Activated CD8-positive, alpha-beta memory T cell treated with anti-CD3 and anti-CD28 coated beads for 4 hours (primary cell): ENCODE measurements around the gene CENPA.
"Not testable (repeated sequence)": the region's sequence is repeated elsewhere in the genome, so short reads cannot be mapped to it uniquely, and the experiment has no call there.

Experiments
- DNase-seq, 2 donors: peaks; one replicate each; pipeline ENCODE4 v3.0.0-alpha.2; 2020; ENCODE audit warnings: low read depth in 2 of 2

Gene CENPA

GRCh38 chr2:26792720-26793119, 6.9 kb downstream of the CENPA start:
- DNase-seq: no peak

DNA sequence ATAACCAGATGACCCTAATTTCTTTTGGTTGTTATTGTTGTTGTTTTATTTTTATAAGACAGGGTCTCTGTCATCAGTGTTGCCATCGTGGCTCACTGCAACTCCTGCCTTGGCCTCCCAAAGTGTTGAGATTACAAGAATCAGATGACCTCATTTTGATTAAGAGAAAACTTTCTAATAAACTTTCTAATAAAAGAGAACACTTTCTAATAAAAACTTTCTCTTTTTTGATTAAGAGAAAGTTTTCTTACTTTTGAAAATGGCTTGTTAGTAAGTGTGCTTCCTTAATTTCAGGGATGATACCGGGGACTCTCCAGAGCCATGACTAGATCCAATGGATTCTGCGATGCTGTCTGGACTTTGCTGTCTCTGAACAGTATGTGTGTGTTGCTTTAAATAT, 7.7 kb downstream of the CENPA start:
- no peak for DNase-seq

- not testable (repeated sequence) for DNase-seq
These were observed 9.3 kb downstream of the CENPA start for GRCh38 chr2:26795135-26795534.

DNA sequence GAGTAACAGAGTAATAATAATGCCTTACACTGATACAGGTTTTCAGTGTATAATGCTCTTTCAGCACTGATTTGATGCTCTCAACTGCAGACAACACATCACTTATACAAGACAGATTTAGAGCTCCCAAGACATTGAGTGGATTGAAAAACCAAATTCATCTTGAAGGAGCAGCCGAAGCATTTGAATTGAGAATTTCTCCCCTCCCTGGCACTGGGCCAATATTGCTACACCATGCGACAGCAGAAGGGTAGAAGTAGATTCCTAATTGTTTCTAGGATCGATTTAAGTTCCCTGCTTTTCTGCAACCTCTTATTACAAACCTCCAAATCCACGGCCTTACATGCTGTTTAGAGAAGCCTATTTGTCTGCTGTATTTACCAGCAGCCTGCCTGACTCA, 15.5 kb downstream of the CENPA start:
- DNase-seq: no peak

DNA sequence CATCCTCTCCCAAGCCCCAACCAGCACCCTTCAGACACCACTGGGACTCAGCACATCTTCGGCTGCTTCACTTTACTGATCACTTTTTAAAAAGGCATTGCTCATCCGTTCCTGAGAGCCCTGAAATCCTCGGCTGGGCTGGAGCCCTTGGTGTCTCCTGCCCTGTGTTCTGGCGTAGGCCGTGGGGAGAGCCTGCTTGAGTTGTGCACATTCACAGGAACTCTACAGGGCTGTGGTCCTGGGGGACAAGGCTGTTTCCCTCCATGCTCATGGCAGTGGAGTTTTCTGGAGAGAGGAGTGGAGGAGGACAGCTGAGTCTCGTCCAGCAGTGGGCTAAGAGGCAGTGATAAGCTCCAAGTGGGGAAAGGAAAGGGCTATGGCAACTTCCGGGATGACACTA, 15.9 kb downstream of the CENPA start:
- DNase-seq: no peak

DNA sequence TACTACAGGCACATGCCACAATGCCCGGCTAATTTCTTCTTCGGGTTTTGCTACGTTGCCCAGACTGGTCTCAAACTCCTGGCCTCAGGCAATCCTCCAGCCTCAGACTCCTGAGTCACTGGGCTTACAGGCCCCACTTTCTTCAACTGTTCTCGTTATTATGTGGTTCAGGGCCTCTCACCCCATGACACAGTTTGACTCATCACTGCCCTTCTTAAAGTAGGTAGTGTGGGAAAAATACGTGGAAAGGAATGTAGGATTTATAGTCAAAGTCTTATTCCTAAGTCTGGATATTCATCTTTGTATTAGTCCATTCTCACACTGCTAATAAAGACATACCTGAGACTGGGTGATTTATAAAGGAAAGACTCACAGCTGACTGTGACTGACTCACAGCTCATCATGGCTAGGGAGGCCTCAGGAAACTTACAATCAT, 19.4 kb downstream of the CENPA start:
- no peak for DNase-seq

- no peak for DNase-seq
These were observed 22.1 kb downstream of the CENPA start for GRCh38 chr2:26807788-26808460.

DNA sequence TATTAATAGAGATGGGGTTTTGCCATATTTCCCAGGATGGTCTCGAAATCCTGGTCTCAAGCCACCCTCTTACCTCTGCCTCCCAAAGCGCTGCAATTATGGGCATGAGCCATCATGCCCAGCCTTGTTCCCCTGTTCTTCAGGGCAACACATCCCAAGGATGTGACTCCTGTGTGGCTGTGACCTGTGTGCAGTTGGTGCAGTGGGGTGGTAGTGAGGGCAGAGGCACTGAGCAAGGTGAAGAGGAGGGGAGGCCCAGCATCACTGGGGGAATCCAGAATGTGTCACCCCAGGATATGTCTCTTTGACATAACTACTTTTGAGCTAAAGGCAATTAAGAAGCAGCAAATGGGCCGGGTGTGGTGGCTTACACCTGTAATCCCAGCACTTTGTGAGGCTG, 23.4 kb downstream of the CENPA start:
- no peak for DNase-seq

DNA sequence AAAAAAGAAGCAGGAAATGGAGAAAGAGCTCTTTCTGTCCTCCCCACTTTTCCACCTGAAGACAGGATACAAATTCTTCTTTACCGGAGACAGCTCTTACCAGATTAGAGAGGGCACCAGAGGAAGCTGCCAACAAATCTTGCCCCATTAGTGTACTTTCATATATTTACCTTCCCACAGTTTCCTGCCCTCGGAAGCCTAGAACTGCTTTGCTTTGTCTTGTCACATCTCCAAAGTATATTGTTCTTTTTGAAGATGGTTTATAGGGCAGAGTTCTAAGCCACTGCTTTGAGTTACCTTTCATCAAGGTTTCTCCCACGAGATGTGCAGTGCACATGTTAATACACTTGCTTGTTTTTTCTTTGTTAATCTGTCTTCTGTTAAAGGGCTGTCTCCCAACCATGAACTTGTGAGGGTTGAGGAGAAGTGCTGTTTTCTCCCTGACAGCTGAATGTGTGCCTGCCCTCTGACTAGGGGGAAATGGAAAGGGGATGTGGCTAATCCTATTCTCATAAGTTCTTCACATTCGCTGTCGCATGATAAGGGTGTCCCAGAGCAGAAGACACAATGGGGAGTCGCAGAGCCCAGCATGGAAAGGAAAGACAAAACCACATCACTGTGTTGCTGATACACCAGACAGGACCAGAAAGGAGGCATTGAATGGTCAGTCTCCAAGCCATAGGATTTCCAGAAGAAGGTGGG, 24.2 kb downstream of the CENPA start:
- no peak for DNase-seq

DNA sequence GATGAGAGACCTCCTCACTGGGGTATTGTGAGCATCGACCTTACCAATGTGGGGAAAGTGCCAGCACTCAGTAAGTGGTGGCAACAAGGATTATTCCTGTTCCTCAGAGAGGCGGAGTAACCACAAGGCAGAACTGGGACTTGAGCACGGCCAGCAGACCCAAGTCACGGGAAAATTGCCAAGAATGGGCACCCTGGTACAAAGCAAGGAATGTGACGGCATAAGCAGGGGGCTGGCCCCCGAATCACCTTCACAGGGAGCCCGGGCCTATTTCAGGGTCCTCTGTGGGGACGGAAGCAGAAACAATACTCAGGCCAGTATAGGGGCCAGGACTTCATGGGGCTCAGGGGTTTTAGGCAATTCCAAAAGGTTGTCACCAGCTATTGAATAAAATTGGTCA, 25.4 kb downstream of the CENPA start:
- no peak for DNase-seq

GRCh38 chr2:26811791-26812694, 26.2 kb downstream of the CENPA start:
- no peak for DNase-seq

DNA sequence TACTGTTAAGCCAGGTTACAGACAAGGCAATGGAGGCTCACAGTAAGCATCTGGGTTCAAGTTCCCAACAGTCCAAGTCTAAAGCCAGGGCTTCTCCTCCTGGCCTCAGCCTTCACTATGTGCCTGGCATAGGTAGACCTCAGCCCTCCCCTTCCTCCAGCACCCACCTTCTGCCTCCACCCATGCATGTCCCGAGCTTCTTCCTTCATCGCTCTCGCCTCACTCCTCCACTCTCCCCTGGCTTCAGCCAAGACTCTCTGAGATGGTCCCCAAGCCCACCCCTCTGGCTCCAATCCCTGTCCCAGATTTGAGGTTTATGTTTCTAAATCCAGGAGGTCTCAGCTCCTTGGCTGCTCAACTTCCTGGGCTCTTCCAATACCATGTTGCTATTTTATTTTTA, 26.9 kb downstream of the CENPA start:
- DNase-seq: no peak

- not testable (repeated sequence) for DNase-seq
These were observed 28.4 kb downstream of the CENPA start for GRCh38 chr2:26814072-26814765.

- DNase-seq: no peak
These were observed 31.0 kb downstream of the CENPA start for GRCh38 chr2:26816893-26817292.

GRCh38 chr2:26818255-26818654, 32.4 kb downstream of the CENPA start:
- DNase-seq: no peak

DNA sequence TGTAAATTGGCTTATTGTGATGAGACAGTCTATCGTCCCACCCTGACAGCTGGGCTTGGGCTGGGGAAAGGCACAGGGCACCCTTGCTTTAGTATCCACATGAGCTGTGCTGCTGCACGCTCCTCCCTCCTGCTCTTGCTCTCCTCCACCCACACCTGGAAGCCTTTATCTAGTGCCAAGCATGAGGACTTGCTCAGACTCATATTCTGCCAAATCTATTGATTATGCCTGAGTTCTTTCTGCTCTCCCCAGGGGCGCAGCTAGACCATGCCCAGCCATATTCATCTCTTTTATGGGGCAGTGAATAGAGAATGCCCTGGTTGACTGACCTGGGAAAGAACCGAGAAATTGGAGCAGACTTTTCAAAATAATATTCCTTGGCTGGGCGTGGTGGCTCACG, 33.1 kb downstream of the CENPA start:
- no peak for DNase-seq

- DNase-seq: no peak
These were observed 35.1 kb downstream of the CENPA start for GRCh38 chr2:26820932-26821331.

DNA sequence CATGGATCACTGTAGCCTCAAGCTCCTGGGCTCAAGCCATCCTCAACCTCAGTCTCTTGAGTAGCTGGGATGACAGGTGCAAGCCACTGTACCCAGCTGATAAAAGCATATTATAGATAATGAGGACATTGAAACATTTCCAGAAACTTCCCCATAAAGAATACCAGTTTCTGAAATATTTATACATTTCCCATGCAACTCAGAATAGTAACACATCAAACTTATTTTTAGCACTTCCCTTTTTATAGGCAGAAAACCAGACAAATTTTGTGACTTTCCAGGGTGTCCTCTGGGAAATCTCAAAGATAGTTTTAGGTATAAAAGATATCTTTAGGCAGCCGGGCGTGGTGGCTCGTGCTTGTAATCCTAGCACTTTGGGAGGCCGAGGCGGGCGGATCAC, 37.0 kb downstream of the CENPA start:
- no peak for DNase-seq

- DNase-seq: no peak
These were observed 52.5 kb downstream of the CENPA start for GRCh38 chr2:26838121-26838906.

DNA sequence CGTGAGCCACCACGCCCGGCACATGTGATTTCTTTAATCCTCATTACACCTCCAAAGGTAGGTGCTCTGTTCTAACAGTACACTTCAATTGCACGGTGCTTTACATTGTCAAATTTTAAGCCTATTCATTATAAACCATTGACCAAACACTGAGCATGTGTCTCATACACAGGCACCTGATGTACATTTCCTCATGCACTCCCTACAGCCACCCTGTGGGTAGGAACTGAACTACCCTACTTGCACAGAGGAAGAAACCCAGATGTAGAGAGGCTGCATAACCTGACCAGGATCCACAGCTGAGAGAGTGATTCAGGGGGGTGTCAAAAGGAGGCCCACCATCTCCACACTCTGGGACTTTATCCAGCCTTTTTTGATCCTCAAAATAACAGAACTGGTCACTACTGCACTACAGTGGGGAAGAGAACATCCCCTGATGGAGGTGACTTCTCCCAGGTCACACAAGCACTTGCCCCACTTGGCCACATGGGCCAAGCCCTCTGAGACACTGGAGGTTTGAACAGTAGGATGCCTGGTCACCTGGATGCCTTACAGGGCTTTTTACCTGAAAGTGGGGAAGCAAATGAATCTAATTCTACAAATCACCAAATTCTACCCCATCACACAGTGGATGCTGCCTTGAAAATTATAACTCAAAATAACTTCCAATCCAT, 55.2 kb downstream of the CENPA start:
- no peak for DNase-seq

GRCh38 chr2:26843041-26843440, 57.2 kb downstream of the CENPA start:
- DNase-seq: no peak
